Neural cell (in vitro differentiated cells): Measurements from ENCODE around the gene GRID1. TPM values are rescaled to one million over a fixed set of nuclear protein-coding genes. Genes with fewer than 3 reads are reported as not detected.

ENCODE experiments used
- H2AFZ ChIP-seq: fragments of 200-600, 300-800 bp; sonication (generic), shearing (Covaris generic); 2 replicates; pipeline ENCODE4 v1.6.0; 2014; ENCODE audit warnings: low read depth, mild to moderate bottlenecking, antibody characterized with exemption, low read length, moderate library complexity
- H3F3A ChIP-seq: fragments of 200-600 bp; shearing (Covaris generic); 2 replicates; pipeline ENCODE4 v1.6.1; 2016; ENCODE audit warnings: mild to moderate bottlenecking, moderate library complexity, mixed read lengths, antibody characterized with exemption, low read length; ENCODE audit not compliant: insufficient read depth, poor library complexity, severe bottlenecking
- H3K27ac ChIP-seq: fragments of 200-600, 300-800 bp; sonication (generic), shearing (Covaris generic); 2 replicates; pipeline ENCODE4 v1.5.1; 2014; ENCODE audit warnings: mild to moderate bottlenecking, low read length, moderate library complexity
- H3K27me3 ChIP-seq: fragments of 300-800, 200-600 bp; sonication (generic), shearing (Covaris generic); 2 replicates; pipeline ENCODE4 v1.6.0; 2014; ENCODE audit warnings: mild to moderate bottlenecking, low read depth, low read length, moderate library complexity; ENCODE audit not compliant: insufficient read depth
- H3K36me3 ChIP-seq: fragments of 300-800, 200-600 bp; sonication (generic), shearing (Covaris generic); 2 replicates; pipeline ENCODE4 v1.5.1; 2014; ENCODE audit warnings: mild to moderate bottlenecking, antibody characterized with exemption, low read length, moderate library complexity; ENCODE audit not compliant: insufficient read depth
- H3K4me2 ChIP-seq: fragments of 300-800, 200-600 bp; sonication (generic), shearing (Covaris generic); 2 replicates; pipeline ENCODE4 v1.6.0; 2014; ENCODE audit warnings: mild to moderate bottlenecking, low read length
- H3K4me3 ChIP-seq: fragments of 300-800, 200-600 bp; sonication (generic), shearing (Covaris generic); 2 replicates; pipeline ENCODE4 v1.5.1; 2014; ENCODE audit warnings: mild to moderate bottlenecking, low read length, moderate library complexity
- H3K79me2 ChIP-seq: fragments of 200-600 bp; shearing (Covaris generic); replicated peaks from 2 replicates; pipeline ENCODE4 v1.6.0; 2014; ENCODE audit warnings: mild to moderate bottlenecking, low read length, moderate library complexity; ENCODE audit not compliant: insufficient read depth
- H3K9ac ChIP-seq: fragments of 300-800, 200-600 bp; sonication (generic), shearing (Covaris generic); 2 replicates; pipeline ENCODE4 v1.6.1; 2016; ENCODE audit warnings: mild to moderate bottlenecking, low read length, mixed read lengths
- H3K9me2 ChIP-seq: fragments of 200-600 bp; shearing (Covaris generic); 2 replicates; pipeline ENCODE4 v1.6.1; 2016; ENCODE audit warnings: mild to moderate bottlenecking, low read length, mixed read lengths; ENCODE audit not compliant: insufficient read depth
- H3K9me3 ChIP-seq: fragments of 200-600, 300-800 bp; sonication (generic), shearing (Covaris generic); 2 replicates; pipeline ENCODE4 v1.6.1; 2016; ENCODE audit warnings: mild to moderate bottlenecking, mixed run types, low read length, moderate library complexity, mixed read lengths
- H4K20me1 ChIP-seq: fragments of 200-600 bp; shearing (Covaris generic); 2 replicates; pipeline ENCODE4 v1.6.1; 2016; ENCODE audit warnings: mild to moderate bottlenecking, mixed run types; ENCODE audit not compliant: insufficient read depth
- EP300 ChIP-seq: fragments of 450-650 bp; conservative IDR thresholded peaks from 2 replicates; pipeline ENCODE4 v1.6.1; 2014; ENCODE audit warnings: antibody characterized with exemption, mild to moderate bottlenecking, moderate library complexity; ENCODE audit not compliant: poor library complexity, severe bottlenecking
- EZH2 ChIP-seq: fragments of 200-600, 300-800 bp; shearing (Covaris generic), sonication (generic); IDR thresholded peaks from 2 replicates; pipeline ENCODE4 v1.6.1; 2014; ENCODE audit warnings: antibody characterized with exemption, low read length, borderline replicate concordance, mild to moderate bottlenecking; ENCODE audit not compliant: insufficient read depth, poor library complexity, severe bottlenecking
- MXI1 ChIP-seq: fragments of 450-650 bp; conservative IDR thresholded peaks from 2 replicates; pipeline ENCODE4 v1.6.1; 2014; ENCODE audit warnings: antibody characterized with exemption, mild to moderate bottlenecking; ENCODE audit not compliant: poor library complexity, severe bottlenecking
- POLR2AphosphoS5 ChIP-seq: IDR thresholded peaks from 2 replicates; pipeline ENCODE4 v1.6.1; 2012
- RAD21 ChIP-seq: fragments of 450-650 bp; conservative IDR thresholded peaks from 2 replicates; pipeline ENCODE4 v1.6.1; 2014; ENCODE audit warnings: antibody characterized with exemption, mild to moderate bottlenecking, moderate library complexity
- SMC3 ChIP-seq: fragments of 450-650 bp; conservative IDR thresholded peaks from 2 replicates; pipeline ENCODE4 v1.6.1; 2014; ENCODE audit warnings: antibody characterized with exemption, mild to moderate bottlenecking, moderate library complexity; ENCODE audit not compliant: poor library complexity
- TAF1 ChIP-seq: IDR thresholded peaks from 2 replicates; pipeline ENCODE4 v1.6.1; 2012; ENCODE audit warnings: low read depth
- polyA plus RNA-seq: library from polyadenylated mRNA; depleted of rRNA; stranded (reverse); fragments of >200 nt; gene quantifications from 2 replicates; pipeline ENCODE4 v1.2.3, GENCODE V29; 2014
- TF ChIP-seq, protein P1 (sequence below): IDR thresholded peaks from 2 replicates; pipeline ENCODE4 v1.6.1; 2012; ENCODE audit warnings: borderline replicate concordance
- TF ChIP-seq, protein P2 (sequence below): fragments of 450-650 bp; IDR thresholded peaks from 2 replicates; pipeline ENCODE4 v1.5.1; 2014; ENCODE audit warnings: antibody characterized with exemption, mild to moderate bottlenecking, moderate library complexity; ENCODE audit not compliant: poor library complexity, severe bottlenecking

Gene GRID1
- polyA plus RNA-seq, 1 donor from 2014 or later: 7.3 TPM

DNA sequence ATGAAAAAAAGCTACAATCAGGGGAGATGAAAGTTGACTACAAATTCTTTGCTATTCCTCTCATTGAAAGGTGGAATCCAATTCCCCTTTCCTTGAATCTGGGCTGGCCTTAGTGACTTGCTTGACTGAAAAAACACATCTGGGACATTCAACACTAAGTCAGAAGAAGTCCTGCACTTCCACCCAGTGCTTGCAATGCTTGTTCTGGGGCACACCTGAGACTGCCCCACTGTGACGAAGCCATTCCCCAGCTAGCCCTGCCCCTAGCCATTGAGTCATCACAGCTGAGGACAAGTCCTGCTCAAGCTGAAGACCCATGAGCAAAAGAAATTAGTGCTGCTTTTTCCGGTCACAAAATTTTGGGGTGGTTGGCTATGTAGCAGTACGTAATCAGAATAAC lies 19.2 kb upstream of the GRID1 start:
- Histone ChIP-seq H3K27ac (no peak overlapping the region), H3K79me2 (no peaks in the 10 kb centered on the region), H3K9ac (no peak overlapping the region), H4K20me1 (no peaks in the 10 kb centered on the region), H2AFZ (no peak overlapping the region), H3F3A (no peaks in the 10 kb centered on the region), H3K4me3 (no peak overlapping the region), H3K27me3 (peaks cover 20% of the 10 kb centered on the region), H3K9me3 (no peaks in the 10 kb centered on the region), H3K4me2 (no peak overlapping the region), H3K9me2 (no peaks in the 10 kb centered on the region), H3K36me3 (no peaks in the 10 kb centered on the region)
- TF ChIP-seq TAF1 (no peak), RAD21 (no peak), POLR2AphosphoS5 (no peak), MXI1 (no peak), EP300 (no peak), EZH2 (no peak), SMC3 (no peak)
- TF ChIP-seq, protein P1, sequence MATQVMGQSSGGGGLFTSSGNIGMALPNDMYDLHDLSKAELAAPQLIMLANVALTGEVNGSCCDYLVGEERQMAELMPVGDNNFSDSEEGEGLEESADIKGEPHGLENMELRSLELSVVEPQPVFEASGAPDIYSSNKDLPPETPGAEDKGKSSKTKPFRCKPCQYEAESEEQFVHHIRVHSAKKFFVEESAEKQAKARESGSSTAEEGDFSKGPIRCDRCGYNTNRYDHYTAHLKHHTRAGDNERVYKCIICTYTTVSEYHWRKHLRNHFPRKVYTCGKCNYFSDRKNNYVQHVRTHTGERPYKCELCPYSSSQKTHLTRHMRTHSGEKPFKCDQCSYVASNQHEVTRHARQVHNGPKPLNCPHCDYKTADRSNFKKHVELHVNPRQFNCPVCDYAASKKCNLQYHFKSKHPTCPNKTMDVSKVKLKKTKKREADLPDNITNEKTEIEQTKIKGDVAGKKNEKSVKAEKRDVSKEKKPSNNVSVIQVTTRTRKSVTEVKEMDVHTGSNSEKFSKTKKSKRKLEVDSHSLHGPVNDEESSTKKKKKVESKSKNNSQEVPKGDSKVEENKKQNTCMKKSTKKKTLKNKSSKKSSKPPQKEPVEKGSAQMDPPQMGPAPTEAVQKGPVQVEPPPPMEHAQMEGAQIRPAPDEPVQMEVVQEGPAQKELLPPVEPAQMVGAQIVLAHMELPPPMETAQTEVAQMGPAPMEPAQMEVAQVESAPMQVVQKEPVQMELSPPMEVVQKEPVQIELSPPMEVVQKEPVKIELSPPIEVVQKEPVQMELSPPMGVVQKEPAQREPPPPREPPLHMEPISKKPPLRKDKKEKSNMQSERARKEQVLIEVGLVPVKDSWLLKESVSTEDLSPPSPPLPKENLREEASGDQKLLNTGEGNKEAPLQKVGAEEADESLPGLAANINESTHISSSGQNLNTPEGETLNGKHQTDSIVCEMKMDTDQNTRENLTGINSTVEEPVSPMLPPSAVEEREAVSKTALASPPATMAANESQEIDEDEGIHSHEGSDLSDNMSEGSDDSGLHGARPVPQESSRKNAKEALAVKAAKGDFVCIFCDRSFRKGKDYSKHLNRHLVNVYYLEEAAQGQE: no peak
- TF ChIP-seq, protein P2, sequence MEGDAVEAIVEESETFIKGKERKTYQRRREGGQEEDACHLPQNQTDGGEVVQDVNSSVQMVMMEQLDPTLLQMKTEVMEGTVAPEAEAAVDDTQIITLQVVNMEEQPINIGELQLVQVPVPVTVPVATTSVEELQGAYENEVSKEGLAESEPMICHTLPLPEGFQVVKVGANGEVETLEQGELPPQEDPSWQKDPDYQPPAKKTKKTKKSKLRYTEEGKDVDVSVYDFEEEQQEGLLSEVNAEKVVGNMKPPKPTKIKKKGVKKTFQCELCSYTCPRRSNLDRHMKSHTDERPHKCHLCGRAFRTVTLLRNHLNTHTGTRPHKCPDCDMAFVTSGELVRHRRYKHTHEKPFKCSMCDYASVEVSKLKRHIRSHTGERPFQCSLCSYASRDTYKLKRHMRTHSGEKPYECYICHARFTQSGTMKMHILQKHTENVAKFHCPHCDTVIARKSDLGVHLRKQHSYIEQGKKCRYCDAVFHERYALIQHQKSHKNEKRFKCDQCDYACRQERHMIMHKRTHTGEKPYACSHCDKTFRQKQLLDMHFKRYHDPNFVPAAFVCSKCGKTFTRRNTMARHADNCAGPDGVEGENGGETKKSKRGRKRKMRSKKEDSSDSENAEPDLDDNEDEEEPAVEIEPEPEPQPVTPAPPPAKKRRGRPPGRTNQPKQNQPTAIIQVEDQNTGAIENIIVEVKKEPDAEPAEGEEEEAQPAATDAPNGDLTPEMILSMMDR: no peak

- Histone ChIP-seq H2AFZ (no peak overlapping the region), H3K27ac (no peak overlapping the region), H3K9me3 (no peaks in the 10 kb centered on the region), H3K9me2 (no peaks in the 10 kb centered on the region), H3K4me3 (no peak overlapping the region), H3K9ac (no peak overlapping the region), H3K27me3 (peaks cover 4% of the 10 kb centered on the region), H3K79me2 (no peaks in the 10 kb centered on the region), H3K36me3 (no peaks in the 10 kb centered on the region), H3F3A (no peaks in the 10 kb centered on the region), H4K20me1 (no peaks in the 10 kb centered on the region), H3K4me2 (no peak overlapping the region)
- TF ChIP-seq, protein P1: no peak
- TF ChIP-seq MXI1: no peak
- TF ChIP-seq SMC3: no peak
- no peak for TF ChIP-seq RAD21
- no peak for TF ChIP-seq POLR2AphosphoS5
- no peak for TF ChIP-seq EP300
- TF ChIP-seq TAF1: no peak
- TF ChIP-seq, protein P2: no peak
- TF ChIP-seq EZH2: no peak
Observed at GRCh38 chr10:86377797-86378146, 11.2 kb upstream of the GRID1 start.
